ENCODE measurements around the gene TMEM130.

The TMEM130 gene

DNA sequence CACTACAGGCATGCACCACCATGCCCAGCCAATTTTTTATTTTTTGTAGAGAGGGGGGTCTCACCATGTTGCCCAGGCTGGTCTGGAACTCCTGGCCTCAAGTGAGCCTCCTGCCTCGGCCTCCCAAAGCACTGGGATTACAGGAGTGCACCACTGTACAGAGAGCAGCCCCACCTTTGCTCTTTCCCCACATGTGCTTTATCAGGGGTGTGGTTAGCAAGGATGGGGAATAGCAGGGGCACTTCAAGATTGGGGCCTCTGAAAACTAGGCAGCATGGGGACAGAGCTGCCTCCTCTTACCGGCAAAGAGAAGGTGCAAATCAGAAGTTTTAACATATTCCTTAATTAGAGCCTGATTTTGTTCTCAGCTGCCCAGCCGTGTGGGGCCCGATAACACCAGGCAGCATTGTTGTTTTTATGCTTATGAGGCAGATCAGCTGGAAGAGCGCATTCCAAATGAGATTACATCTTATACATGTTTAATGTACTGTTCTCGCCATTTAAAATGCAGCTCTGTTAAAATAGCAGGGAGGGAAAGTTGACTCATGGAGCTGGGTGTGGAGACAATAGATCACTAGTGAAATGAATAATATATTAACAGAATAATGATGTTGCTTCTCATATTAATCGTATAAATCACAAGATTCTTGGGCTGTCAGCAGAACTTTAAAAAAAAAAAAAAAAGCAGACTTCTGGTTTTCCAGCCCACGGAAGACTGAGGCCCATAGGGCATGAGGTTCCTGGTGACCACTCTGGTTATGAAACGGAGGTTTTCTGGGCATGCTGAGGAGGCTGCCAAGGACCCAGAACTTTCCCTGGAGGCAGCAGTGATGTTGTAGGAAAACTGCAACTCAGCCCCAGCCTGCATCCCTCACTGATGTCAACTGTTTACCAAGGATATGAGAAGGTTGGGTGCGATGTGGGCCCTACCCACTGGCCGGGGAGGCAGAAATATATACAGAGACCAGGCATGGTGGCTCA lies 62.5 kb downstream of the TMEM130 start:
- no peak for DNase-seq (ENCODE audit: low spot score)

DNA sequence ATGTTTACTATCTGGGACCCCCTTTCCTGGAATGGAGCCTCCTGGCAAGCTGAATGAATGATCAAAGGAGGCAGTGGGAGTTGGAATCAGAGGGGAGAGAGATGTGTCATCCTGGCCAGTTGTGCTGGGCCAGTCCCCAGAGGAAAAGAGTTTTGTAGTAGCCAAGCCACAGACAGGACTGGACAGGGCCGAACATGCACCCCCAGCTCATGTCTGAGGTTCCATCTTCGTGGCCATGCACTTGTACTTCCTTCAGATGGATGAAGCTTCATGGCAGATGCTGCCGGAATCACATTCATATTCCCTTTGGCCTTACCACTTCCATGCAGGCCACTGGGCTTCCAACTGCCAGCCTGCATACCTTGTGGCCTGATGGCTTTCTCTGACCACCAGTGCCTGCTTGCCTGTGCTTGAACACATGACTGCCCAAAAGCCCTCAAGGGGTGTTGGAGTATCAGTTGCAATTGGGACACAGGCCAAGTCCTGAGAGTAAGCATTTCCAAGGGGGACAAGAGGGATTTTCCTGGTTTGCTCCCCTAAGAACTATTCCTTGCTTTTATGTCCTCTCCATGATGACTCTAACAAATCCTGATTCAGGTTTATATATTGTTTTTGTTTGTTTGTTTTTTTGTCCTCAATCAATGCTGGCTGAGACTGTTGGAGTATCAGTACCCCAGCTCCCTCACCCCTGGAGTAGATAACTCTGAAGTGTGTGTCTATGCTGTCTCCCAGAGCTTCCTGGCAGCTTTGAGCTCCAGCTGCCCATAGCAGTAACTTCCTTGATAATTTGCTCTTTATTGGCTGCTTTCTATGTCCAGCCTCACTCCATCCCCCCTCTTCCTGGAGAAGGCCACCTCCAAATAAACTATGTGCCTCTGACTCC lies 63.6 kb downstream of the TMEM130 start:
- no peak for DNase-seq (ENCODE audit: low spot score)

DNA sequence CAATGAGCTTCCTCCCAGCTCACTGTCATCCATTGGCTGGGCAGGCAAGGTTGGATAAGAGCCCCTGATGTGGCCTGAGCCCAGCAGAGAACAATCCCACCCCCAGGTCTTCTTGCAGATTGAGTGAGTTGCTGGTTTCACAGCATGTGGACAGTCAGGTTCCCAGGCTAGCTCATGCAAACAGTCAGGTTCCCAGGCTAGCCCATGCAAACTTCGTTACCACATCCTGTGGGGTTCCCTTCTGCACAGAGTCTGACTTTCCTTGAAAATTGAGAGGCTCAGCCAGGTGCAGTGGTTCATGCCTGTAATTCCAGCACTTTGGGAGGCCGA lies 67.1 kb downstream of the TMEM130 start:
- no peak for DNase-seq (ENCODE audit: low spot score)

DNA sequence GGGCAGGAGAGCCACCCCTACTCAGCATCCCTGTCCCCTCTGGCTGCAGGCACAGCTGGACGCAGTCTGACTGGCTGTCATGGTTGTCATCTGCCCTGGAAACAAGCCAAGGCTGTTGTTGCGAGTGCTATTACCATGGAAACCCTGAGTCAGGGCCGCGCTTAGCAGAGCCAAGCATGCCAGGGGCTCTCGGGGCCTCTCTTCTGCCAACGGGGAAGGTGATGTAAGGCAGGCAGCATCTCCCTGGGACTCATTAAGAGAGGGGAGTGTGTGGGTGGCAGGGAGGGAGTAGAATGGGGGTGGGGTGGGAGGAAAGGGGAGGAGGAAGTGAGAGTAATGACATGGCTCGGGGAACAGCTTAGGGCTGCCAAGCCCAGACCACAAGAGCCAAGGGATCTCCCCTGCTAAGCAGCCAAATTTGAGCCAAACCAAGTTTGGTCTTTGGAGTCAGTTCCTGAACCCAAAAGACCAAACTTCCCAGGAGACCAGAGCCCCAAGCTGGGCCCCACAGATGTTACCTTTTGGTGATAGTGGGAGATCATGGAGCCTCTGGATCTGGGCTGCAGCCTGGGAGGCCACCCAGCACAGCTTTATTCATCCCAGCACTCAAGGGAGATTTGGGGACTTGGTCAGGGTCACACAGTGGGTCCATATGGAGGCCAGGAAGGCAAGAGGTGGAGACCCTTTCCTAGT lies 67.6 kb downstream of the TMEM130 start:
- peak; percentile 40 for DNase-seq (ENCODE audit: low spot score)

- DNase-seq (ENCODE audit: low spot score) = no peak
Measured at GRCh38 chr7:98800996-98801395, 68.8 kb downstream of the TMEM130 start.

DNA sequence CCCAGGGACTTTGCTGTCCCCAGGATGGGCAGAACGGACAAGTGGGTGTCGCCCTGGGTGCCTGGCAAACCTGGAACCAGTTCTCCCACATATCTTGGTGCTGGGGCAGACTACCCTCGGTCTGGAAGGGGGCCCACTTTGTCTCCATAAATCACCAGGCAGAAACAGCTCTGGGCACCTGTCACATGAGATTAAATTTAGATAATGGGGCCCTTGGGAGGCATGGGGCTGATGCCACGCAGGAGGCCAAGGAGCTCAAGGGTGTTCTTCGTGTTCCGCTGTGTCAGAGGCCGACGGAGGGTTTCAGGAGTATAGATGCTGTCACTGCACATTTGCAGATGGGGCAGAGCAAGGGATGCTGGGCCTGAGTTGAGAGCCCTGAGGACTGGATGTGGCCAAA lies 72.7 kb downstream of the TMEM130 start:
- no peak for DNase-seq (ENCODE audit: low spot score)

All from Ammon's horn (tissue), 1 donor.